ENCODE results near the gene OSBPL10. TPM values are rescaled to one million over a fixed set of nuclear protein-coding genes. Genes with fewer than 3 reads are reported as not detected.
"Not testable (repeated sequence)": the region's sequence is repeated elsewhere in the genome, so short reads cannot be mapped to it uniquely, and the experiment has no call there.

The OSBPL10 gene
- total RNA-seq, 4 donors from 2014 or later = 7.9 to 25.5 (median 11.8) TPM

GRCh38 chr3:31999907-32000439 lies 18.9 kb upstream of the OSBPL10 start:
- no peaks in the 10 kb centered on the region for H3K27me3 ChIP-seq

GRCh38 chr3:31997500-31997899 lies 16.4 kb upstream of the OSBPL10 start:
- Histone ChIP-seq H3K27me3 (no peaks in the 10 kb centered on the region), H3K27ac (no peak overlapping the region), H3K4me3 (no peak overlapping the region), H3K9me3 (peaks cover 0 to 13% (median 0%) of the 10 kb centered on the region in 3 donors), H3K4me1 (no peaks in the 10 kb centered on the region), H3K36me3 (no peaks in the 10 kb centered on the region)
- 55 to 66% methylated on average over 4 to 6 of the region's 6 CpGs for WGBS, 2 donors (ENCODE audit: low coverage in 1 of 2)
- TF ChIP-seq POLR2A (IDR thresholded peaks at IDR 0.05) = no peak
- no peak for TF ChIP-seq POLR2AphosphoS5 (IDR thresholded peaks at IDR 0.05)
- no peak for TF ChIP-seq EP300 (IDR thresholded peaks at IDR 0.05)
- TF ChIP-seq, protein P1, sequence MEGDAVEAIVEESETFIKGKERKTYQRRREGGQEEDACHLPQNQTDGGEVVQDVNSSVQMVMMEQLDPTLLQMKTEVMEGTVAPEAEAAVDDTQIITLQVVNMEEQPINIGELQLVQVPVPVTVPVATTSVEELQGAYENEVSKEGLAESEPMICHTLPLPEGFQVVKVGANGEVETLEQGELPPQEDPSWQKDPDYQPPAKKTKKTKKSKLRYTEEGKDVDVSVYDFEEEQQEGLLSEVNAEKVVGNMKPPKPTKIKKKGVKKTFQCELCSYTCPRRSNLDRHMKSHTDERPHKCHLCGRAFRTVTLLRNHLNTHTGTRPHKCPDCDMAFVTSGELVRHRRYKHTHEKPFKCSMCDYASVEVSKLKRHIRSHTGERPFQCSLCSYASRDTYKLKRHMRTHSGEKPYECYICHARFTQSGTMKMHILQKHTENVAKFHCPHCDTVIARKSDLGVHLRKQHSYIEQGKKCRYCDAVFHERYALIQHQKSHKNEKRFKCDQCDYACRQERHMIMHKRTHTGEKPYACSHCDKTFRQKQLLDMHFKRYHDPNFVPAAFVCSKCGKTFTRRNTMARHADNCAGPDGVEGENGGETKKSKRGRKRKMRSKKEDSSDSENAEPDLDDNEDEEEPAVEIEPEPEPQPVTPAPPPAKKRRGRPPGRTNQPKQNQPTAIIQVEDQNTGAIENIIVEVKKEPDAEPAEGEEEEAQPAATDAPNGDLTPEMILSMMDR (IDR thresholded peaks at IDR 0.05) = no peak
- ATAC-seq = no peak

More at GRCh38 chr3:31999907-32000439, 18.9 kb upstream of the OSBPL10 start:
- no peak for TF ChIP-seq EP300 (IDR thresholded peaks at IDR 0.05)
- TF ChIP-seq POLR2AphosphoS5 (IDR thresholded peaks at IDR 0.05) = no peak
- TF ChIP-seq, protein P1 (IDR thresholded peaks at IDR 0.05) = no peak
- no peak for TF ChIP-seq POLR2A (IDR thresholded peaks at IDR 0.05)
- peaks cover 0 to 10% (median 0%) of the 10 kb centered on the region in 3 donors for H3K9me3 ChIP-seq
- 80 to 82% methylated on average over 3 to 5 of the region's 7 CpGs for WGBS, 2 donors (ENCODE audit: low coverage in 1 of 2)
- H3K4me3 ChIP-seq = no peak overlapping the region
- no peaks in the 10 kb centered on the region for H3K36me3 ChIP-seq
- H3K4me1 ChIP-seq = no peaks in the 10 kb centered on the region
- H3K27ac ChIP-seq = no peak overlapping the region
- ATAC-seq = no peak

GRCh38 chr3:31996195-31996594 lies 15.1 kb upstream of the OSBPL10 start:
- TF ChIP-seq, protein P1 (IDR thresholded peaks at IDR 0.05) = no peak
- TF ChIP-seq EP300 (IDR thresholded peaks at IDR 0.05) (no peak), POLR2AphosphoS5 (IDR thresholded peaks at IDR 0.05) (no peak), POLR2A (IDR thresholded peaks at IDR 0.05) (no peak)
- Histone ChIP-seq H3K36me3 (no peaks in the 10 kb centered on the region), H3K4me1 (no peaks in the 10 kb centered on the region), H3K27me3 (no peaks in the 10 kb centered on the region), H3K9me3 (peaks cover 0 to 13% (median 0%) of the 10 kb centered on the region in 3 donors), H3K27ac (no peak overlapping the region), H3K4me3 (no peak overlapping the region)
- WGBS, 2 donors (ENCODE audit: low coverage in 1 of 2) = 70 to 80% methylated on average over 1 of the region's 1 CpG
- no peak for ATAC-seq

DNA sequence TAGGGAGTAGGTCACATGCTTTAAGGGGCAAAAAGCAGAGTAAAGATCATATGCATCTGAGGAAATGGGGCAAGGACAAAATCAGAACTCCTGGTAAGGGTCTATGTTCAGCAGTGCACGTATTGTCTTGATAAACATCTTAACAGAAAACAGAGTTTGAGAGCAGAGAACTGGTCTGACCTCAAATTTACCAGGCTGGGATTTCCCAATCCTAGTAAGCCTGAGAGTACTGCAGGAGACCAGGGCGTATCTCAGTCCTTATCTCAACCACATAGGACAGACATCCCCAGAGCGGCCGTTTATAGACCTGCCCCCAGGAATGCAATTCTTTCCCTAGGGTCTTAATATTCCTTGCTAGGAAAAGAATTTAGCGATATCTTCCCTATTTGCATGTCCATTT lies 14.0 kb upstream of the OSBPL10 start:
- H3K36me3 ChIP-seq, ATAC-seq: not testable (repeated sequence)

DNA sequence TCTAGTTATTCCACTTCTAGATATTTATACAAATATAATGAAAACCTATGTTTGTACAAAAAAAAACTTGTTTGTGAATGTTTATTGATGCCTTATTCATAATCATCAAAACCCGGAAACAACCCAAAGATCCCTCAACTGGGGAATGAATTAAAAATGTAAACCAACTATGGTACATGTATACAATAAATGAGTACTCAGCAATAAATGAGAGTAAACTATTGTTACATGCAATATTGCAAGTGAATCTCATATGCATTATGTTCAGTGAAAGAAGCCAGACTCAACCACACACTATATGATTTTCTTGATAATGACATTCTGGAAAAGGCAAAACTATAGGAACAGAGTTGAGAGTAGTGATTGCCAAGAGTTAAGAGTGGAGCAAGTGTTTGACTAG lies 12.8 kb upstream of the OSBPL10 start:
- no peak for ATAC-seq
- no peak for TF ChIP-seq POLR2AphosphoS5 (IDR thresholded peaks at IDR 0.05)
- TF ChIP-seq EP300 (IDR thresholded peaks at IDR 0.05) = no peak
- no peak for TF ChIP-seq POLR2A (IDR thresholded peaks at IDR 0.05)
- TF ChIP-seq, protein P1 (IDR thresholded peaks at IDR 0.05) = no peak
- no peaks in the 10 kb centered on the region for H3K27me3 ChIP-seq
- no peaks in the 10 kb centered on the region for H3K4me1 ChIP-seq
- peaks cover 0 to 35% (median 0%) of the 10 kb centered on the region in 3 donors for H3K9me3 ChIP-seq
- no peak overlapping the region for H3K4me3 ChIP-seq
- WGBS, 2 donors (ENCODE audit: low coverage in 1 of 2) = 79 to 82% methylated on average over 1 of the region's 1 CpG
- no peaks in the 10 kb centered on the region for H3K36me3 ChIP-seq
- H3K27ac ChIP-seq = no peak overlapping the region

More for the DNA sequence above, 14.0 kb upstream of the OSBPL10 start:
- 88 to 91% methylated on average over 4 to 5 of the region's 5 CpGs for WGBS, 2 donors (ENCODE audit: low coverage in 1 of 2)
- not testable (repeated sequence) for H3K27ac ChIP-seq, H3K4me1 ChIP-seq, H3K4me3 ChIP-seq, H3K27me3 ChIP-seq
- peaks cover 0 to 23% (median 0%) of the 10 kb centered on the region in 3 donors for H3K9me3 ChIP-seq

DNA sequence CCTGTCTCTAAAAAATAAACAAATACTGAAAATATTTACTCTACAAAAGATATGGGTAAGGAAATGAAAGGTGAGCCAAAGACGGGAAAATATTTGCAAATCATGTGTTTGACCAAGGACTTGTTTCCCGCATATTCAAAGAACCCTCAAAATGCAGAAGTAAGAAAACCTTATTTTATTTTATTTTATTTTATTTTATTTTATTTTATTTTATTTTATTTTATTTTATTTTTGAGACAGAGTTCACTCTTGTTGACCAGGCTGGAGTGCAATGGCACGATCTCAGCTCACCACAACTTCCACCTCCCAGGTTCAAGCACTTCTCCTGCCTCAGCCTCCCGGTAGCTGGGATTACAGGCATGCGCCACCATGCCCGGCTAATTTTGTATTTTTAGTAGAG lies 11.9 kb upstream of the OSBPL10 start:
- H3K36me3 ChIP-seq, H3K27ac ChIP-seq, H3K27me3 ChIP-seq, H3K4me3 ChIP-seq, H3K4me1 ChIP-seq, ATAC-seq: not testable (repeated sequence)
- H3K9me3 ChIP-seq = peaks cover 0 to 43% (median 0%) of the 10 kb centered on the region in 3 donors
- 93 to 98% methylated on average over 5 to 6 of the region's 6 CpGs for WGBS, 2 donors (ENCODE audit: low coverage in 1 of 2)
